GM12892 (cell line): ENCODE measurements around the gene PTPRN.

ENCODE experiments used
- POLR2A ChIP-seq: IDR thresholded peaks from 2 replicates; pipeline ENCODE4 v1.6.1; 2011; ENCODE audit warnings: low read depth, low read length, control low read depth
- POLR2AphosphoS5 ChIP-seq: IDR thresholded peaks from 2 replicates; pipeline ENCODE4 v1.6.1; 2011; ENCODE audit warnings: low read depth, low read length, control low read depth

DNA sequence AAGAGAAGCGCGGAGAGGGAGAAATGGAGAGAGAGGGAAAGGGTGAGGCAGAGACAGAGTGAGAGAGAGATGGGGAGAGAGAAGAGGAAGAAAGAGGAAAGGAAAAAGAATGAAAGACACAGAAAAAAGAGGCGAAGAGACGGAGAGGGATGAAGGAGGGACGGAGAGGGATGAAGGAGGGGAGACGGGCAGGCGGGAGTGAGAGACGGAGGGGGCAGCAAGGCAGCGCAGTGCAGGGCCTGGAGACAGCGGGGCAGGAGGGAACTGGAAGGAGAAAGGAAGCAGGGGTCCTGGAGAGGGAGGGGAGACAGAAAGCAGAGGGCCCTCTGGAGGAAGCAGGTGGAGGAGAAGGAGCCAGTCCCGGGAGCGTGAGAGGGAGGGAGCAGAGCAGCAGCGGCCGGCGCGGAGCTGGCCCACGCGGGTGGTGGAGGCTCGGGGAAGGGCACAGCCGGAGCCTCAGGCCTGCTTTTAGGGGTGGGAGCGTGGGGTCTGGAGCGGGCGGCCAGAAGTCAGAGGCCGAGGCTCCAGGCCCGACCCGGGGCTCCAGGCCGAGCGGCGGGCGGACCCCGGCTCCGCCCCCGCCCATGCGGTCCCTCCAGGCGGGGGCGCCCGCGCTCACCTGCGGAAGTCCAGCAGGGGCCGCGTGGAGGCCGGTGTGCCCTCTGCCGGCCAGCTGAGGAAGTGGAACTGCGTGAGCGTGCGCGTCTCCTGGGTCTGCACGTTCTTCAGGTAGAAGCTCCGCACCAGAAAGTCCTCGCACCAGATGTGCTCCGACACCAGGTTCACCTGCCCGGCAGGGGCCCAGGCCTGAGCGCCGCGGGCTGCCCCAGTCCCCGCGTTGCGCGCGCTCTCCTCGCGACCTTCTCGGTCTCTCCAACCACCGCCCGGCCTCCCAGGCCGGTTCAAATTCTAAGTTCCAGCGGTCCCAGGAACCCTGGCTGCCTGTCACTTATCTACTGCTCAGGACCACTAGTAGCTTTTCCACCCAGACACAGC, 14.5 kb downstream of the PTPRN start:
- no peak for TF ChIP-seq POLR2AphosphoS5
- TF ChIP-seq POLR2A: peak; percentile 55; the same call in 1 of the 2 replicates
